ENCODE measurements around the gene KRT24. TPM values are rescaled to one million over a fixed set of nuclear protein-coding genes. Genes with fewer than 3 reads are reported as not detected.

KRT24 gene
- total and polyA plus RNA-seq, 2 donors (not counting 1 experiment from before 2014, with no cell fraction given) = not detected

GRCh38 chr17:40687106-40687505, 16.4 kb downstream of the KRT24 start:
- H3K4me1 ChIP-seq (ENCODE audit: control insufficient read depth, extremely low read depth, insufficient read depth, low read length) = no peaks in the 10 kb centered on the region
- TF ChIP-seq CTCF (conservative IDR thresholded peaks at IDR 0.05 in 1 of 2, IDR thresholded peaks at IDR 0.05 in 1 of 2; ENCODE audit: low read depth in 1 of 2, low read length in 2 of 2) (no peak), EZH2 (IDR thresholded peaks at IDR 0.05; ENCODE audit: low read length, missing control alignments) (no peak)
- H3K27me3 ChIP-seq (ENCODE audit: control insufficient read depth, insufficient read depth, low read length) = peaks cover 9% of the 10 kb centered on the region
- H2AFZ ChIP-seq (ENCODE audit: low read length) = no peak overlapping the region
- H3K4me2 ChIP-seq (ENCODE audit: extremely low read depth, insufficient read depth, low read length) = no peak overlapping the region
- H3K9me3 ChIP-seq (ENCODE audit: control insufficient read depth, insufficient read depth, low read depth, low read length) = no peaks in the 10 kb centered on the region
- H4K20me1 ChIP-seq (ENCODE audit: control insufficient read depth, extremely low read depth, insufficient read depth, low read length) = no peaks in the 10 kb centered on the region
- no peak overlapping the region for H3K27ac ChIP-seq (ENCODE audit: insufficient read depth, low read length)
- H3K9ac ChIP-seq (ENCODE audit: insufficient read depth, low read length) = no peak overlapping the region
- H3K79me2 ChIP-seq (ENCODE audit: control insufficient read depth, insufficient read depth, low read length) = no peaks in the 10 kb centered on the region
- DNase-seq (ENCODE audit: low read depth in 2 of 2) = no peak
- H3K4me3 ChIP-seq (replicated peaks in 1 of 4; ENCODE audit: control extremely low read depth in 1 of 4, insufficient read depth in 1 of 4, low read depth in 3 of 4, low read length in 4 of 4) = no peak overlapping the region
- no peaks in the 10 kb centered on the region for H3K36me3 ChIP-seq (ENCODE audit: control insufficient read depth, insufficient read depth, low read length)

GRCh38 chr17:40686192-40686591, 17.4 kb downstream of the KRT24 start:
- Histone ChIP-seq H4K20me1 (ENCODE audit: control insufficient read depth, extremely low read depth, insufficient read depth, low read length) (no peaks in the 10 kb centered on the region), H3K79me2 (ENCODE audit: control insufficient read depth, insufficient read depth, low read length) (no peaks in the 10 kb centered on the region), H3K27me3 (ENCODE audit: control insufficient read depth, insufficient read depth, low read length) (peaks cover 11% of the 10 kb centered on the region), H3K9me3 (ENCODE audit: control insufficient read depth, insufficient read depth, low read depth, low read length) (no peaks in the 10 kb centered on the region), H3K27ac (ENCODE audit: insufficient read depth, low read length) (no peak overlapping the region), H2AFZ (ENCODE audit: low read length) (no peak overlapping the region), H3K4me1 (ENCODE audit: control insufficient read depth, extremely low read depth, insufficient read depth, low read length) (no peaks in the 10 kb centered on the region), H3K4me2 (ENCODE audit: extremely low read depth, insufficient read depth, low read length) (no peak overlapping the region), H3K9ac (ENCODE audit: insufficient read depth, low read length) (no peak overlapping the region), H3K36me3 (ENCODE audit: control insufficient read depth, insufficient read depth, low read length) (no peaks in the 10 kb centered on the region), H3K4me3 (replicated peaks in 1 of 4; ENCODE audit: control extremely low read depth in 1 of 4, insufficient read depth in 1 of 4, low read depth in 3 of 4, low read length in 4 of 4) (no peak overlapping the region)
- no peak for TF ChIP-seq EZH2 (IDR thresholded peaks at IDR 0.05; ENCODE audit: low read length, missing control alignments)
- no peak for TF ChIP-seq CTCF (conservative IDR thresholded peaks at IDR 0.05 in 1 of 2, IDR thresholded peaks at IDR 0.05 in 1 of 2; ENCODE audit: low read depth in 1 of 2, low read length in 2 of 2)
- no peak for DNase-seq (ENCODE audit: low read depth in 2 of 2)

- Histone ChIP-seq H3K9me3 (ENCODE audit: control insufficient read depth, insufficient read depth, low read depth, low read length) (no peaks in the 10 kb centered on the region), H3K9ac (ENCODE audit: insufficient read depth, low read length) (no peak overlapping the region), H3K36me3 (ENCODE audit: control insufficient read depth, insufficient read depth, low read length) (no peaks in the 10 kb centered on the region), H3K4me3 (replicated peaks in 1 of 4; ENCODE audit: control extremely low read depth in 1 of 4, insufficient read depth in 1 of 4, low read depth in 3 of 4, low read length in 4 of 4) (no peak overlapping the region), H3K4me2 (ENCODE audit: extremely low read depth, insufficient read depth, low read length) (no peak overlapping the region), H3K79me2 (ENCODE audit: control insufficient read depth, insufficient read depth, low read length) (no peaks in the 10 kb centered on the region), H3K27me3 (ENCODE audit: control insufficient read depth, insufficient read depth, low read length) (peaks cover 9% of the 10 kb centered on the region), H2AFZ (ENCODE audit: low read length) (no peak overlapping the region), H3K4me1 (ENCODE audit: control insufficient read depth, extremely low read depth, insufficient read depth, low read length) (no peaks in the 10 kb centered on the region), H4K20me1 (ENCODE audit: control insufficient read depth, extremely low read depth, insufficient read depth, low read length) (no peaks in the 10 kb centered on the region), H3K27ac (ENCODE audit: insufficient read depth, low read length) (no peak overlapping the region)
- DNase-seq (ENCODE audit: low read depth in 2 of 2) = no peak
- TF ChIP-seq EZH2 (IDR thresholded peaks at IDR 0.05; ENCODE audit: low read length, missing control alignments) = no peak
- no peak for TF ChIP-seq CTCF (conservative IDR thresholded peaks at IDR 0.05 in 1 of 2, IDR thresholded peaks at IDR 0.05 in 1 of 2; ENCODE audit: low read depth in 1 of 2, low read length in 2 of 2)
These were observed 22.6 kb downstream of the KRT24 start for GRCh38 chr17:40680998-40681397.

Data from fibroblast of lung (primary cell).